ENCODE data around the gene IL17A. TPM values are rescaled to one million over a fixed set of nuclear protein-coding genes. Genes with fewer than 3 reads are reported as not detected.

Gene IL17A
- total RNA-seq, 5 donors from 2014 or later (not counting 1 experiment from before 2014, with no cell fraction given) = not detected

DNA sequence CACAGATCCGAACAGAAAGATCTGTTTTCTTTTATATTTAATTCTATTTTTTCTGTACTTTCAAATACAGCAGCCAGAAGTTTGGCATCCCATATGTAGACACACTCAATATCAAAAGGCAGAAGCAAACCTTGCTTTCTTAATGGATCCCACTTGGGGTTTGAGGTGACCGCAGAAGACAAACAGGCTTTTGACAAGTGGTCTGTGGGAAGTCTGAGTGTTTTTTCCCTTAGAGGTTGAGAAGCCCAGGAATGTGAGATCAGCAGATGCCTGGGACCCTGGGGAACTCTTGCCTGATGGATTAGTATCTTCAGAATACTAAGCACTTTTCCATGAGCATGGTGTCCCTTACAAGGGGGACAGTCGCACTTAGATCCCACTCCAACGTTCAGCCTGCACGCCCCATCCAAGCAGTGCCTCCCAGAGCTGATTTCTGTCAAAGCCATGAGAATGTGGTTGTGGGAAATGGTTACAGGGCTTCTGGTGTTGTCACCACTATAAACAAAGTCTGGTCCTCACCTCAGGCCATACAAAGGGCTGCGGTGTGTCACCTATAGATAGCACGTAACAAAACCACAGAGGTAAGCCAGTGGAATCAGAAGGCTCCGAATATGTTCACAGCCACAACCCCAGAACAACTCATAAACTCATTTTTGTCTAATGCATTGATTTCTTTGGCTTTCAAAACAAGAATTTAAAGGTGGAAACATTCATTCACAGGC lies 45.4 kb downstream of the IL17A start:
- POLR2A ChIA-PET = no interaction called here
- peak in 1 of 4 experiments; percentile 37 for ATAC-seq (replicated peaks in 1 of 4)

DNA sequence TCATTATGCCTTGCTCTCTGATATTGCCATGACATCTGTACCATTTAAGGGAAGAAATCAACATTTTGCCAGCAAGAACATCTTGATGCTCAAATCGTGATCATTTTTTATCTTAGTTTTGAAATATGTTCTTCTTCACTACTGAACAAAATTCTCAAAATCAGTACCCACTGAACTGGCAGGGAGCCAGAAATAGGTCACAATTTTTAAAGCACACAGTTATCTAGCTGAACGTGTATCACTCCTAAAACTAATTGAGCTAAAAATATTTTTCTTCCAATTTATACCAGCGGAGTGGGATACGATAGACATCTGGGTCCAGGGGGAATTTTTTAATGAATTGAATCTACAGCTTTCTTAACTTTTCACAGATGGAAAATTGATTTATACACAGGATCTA lies 46.8 kb downstream of the IL17A start:
- Histone ChIP-seq H3K27ac (ENCODE audit: low read length) (no peak overlapping the region), H3K36me3 (ENCODE audit: control insufficient read depth in 2 of 2, extremely low read depth in 1 of 2, insufficient read depth in 1 of 2, low read length in 1 of 2) (no peaks in the 10 kb centered on the region), H3K4me3 (ENCODE audit: control insufficient read depth in 1 of 2, extremely low read depth in 1 of 2, low read length in 1 of 2) (no peak overlapping the region), H3K27me3 (replicated peaks in 1 of 2; ENCODE audit: control insufficient read depth in 2 of 2, extremely low read depth in 1 of 2, insufficient read depth in 2 of 2, low read length in 1 of 2) (peaks cover 0 to 25% of the 10 kb centered on the region in 2 experiments), H3K9me3 (no peaks in the 10 kb centered on the region), H3K4me1 (ENCODE audit: control insufficient read depth in 1 of 2, extremely low read depth in 1 of 2, insufficient read depth in 2 of 2, low read length in 2 of 2) (peaks cover 0 to 5% of the 10 kb centered on the region in 2 experiments)
- H3K36me3 Mint-ChIP-seq = no peaks in the 10 kb centered on the region
- ChIA-PET POLR2A (no interaction called here), CTCF (interaction anchor here in 1 of 2 donors (0.6 kb wide), 1 partner anchor 234 kb away, joined by 3 read pairs; no protein-coding TSS in a partner anchor)
- no peaks in the 10 kb centered on the region for H3K9me3 Mint-ChIP-seq
- no peak overlapping the region for H3K27ac Mint-ChIP-seq
- no peaks in the 10 kb centered on the region for H3K4me1 Mint-ChIP-seq
- H3K4me3 Mint-ChIP-seq = no peak overlapping the region
- peaks cover 9 to 10% of the 10 kb centered on the region in 2 donors for H3K27me3 Mint-ChIP-seq
- ATAC-seq (replicated peaks in 1 of 4) = no peak
- no peak for DNase-seq
- no CpG with 5 or more reads among the region's 4 CpGs for WGBS (ENCODE audit: insufficient coverage)

More for the DNA sequence above, 45.4 kb downstream of the IL17A start:
- Histone ChIP-seq H3K4me3 (ENCODE audit: control insufficient read depth in 1 of 2, extremely low read depth in 1 of 2, low read length in 1 of 2) (no peak overlapping the region), H3K4me1 (ENCODE audit: control insufficient read depth in 1 of 2, extremely low read depth in 1 of 2, insufficient read depth in 2 of 2, low read length in 2 of 2) (peaks cover 0 to 5% of the 10 kb centered on the region in 2 experiments), H3K27ac (ENCODE audit: low read length) (no peak overlapping the region), H3K36me3 (ENCODE audit: control insufficient read depth in 2 of 2, extremely low read depth in 1 of 2, insufficient read depth in 1 of 2, low read length in 1 of 2) (no peaks in the 10 kb centered on the region), H3K27me3 (replicated peaks in 1 of 2; ENCODE audit: control insufficient read depth in 2 of 2, extremely low read depth in 1 of 2, insufficient read depth in 2 of 2, low read length in 1 of 2) (peaks cover 0 to 14% of the 10 kb centered on the region in 2 experiments), H3K9me3 (no peaks in the 10 kb centered on the region)
- peak in 16 of 35 experiments; percentile 1 to 37 (median 6) for DNase-seq
- Mint-ChIP-seq H3K27ac (no peak overlapping the region), H3K4me1 (peaks cover 0 to 5% (median 3%) of the 10 kb centered on the region in 3 donors), H3K36me3 (no peaks in the 10 kb centered on the region), H3K4me3 (no peak overlapping the region), H3K27me3 (peaks cover 5 to 6% of the 10 kb centered on the region in 2 donors), H3K9me3 (no peaks in the 10 kb centered on the region)
- CTCF ChIA-PET = no interaction called here
- no CpG with 5 or more reads among the region's 8 CpGs for WGBS (ENCODE audit: insufficient coverage)

DNA sequence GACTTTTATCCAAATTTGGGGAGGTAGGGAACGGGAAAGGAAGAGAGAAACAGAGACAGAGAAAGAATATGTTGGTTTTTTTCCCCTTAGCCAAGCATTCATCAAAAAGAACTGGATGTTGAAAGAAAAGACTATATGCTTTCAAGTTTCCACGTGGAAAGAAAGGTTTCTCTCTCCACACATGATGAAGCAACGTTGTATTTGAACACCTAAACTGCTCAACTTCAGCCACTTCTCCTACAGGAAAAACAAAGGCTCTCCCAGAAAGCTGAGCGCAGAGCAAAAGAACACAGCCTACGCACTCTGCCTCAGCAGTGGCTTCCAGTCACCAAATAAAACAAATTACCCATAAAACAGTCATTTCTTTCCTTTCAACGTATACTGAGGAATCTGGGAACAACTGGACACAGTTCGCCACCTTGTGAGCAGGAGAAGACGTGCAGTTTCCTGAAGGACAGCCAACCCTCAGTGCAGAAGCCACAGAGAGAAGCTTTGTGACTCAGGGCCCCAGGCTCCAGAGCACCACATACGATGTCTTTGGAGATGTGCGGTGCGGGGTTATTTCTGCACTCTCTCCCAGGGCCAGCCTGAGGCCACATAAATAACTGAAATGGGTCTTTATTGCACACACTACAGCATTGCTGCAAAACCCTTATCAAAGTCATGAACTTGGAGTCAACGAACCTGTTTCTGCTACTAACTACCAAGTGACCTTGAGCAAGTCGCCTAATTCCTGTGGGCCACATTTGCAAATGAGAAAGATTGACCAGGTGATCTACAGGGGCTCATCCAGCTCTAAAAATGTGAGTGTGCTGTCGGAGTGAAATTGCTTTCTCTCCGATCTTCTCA lies 48.0 kb downstream of the IL17A start:
- ATAC-seq (replicated peaks in 1 of 4) (no peak), DNase-seq (peak in 1 of 35 experiments; percentile 6)
- no peaks in the 10 kb centered on the region for H3K36me3 ChIP-seq (ENCODE audit: control insufficient read depth in 2 of 2, extremely low read depth in 1 of 2, insufficient read depth in 1 of 2, low read length in 1 of 2)
- Mint-ChIP-seq H3K27me3 (peaks cover 9 to 12% of the 10 kb centered on the region in 2 donors), H3K4me3 (no peak overlapping the region), H3K27ac (no peak overlapping the region), H3K36me3 (no peaks in the 10 kb centered on the region), H3K9me3 (no peaks in the 10 kb centered on the region), H3K4me1 (no peaks in the 10 kb centered on the region)
- peaks cover 0 to 30% of the 10 kb centered on the region in 2 experiments for H3K27me3 ChIP-seq (replicated peaks in 1 of 2; ENCODE audit: control insufficient read depth in 2 of 2, extremely low read depth in 1 of 2, insufficient read depth in 2 of 2, low read length in 1 of 2)
- CTCF ChIA-PET = interaction anchor here in 1 of 2 donors (0.5 kb wide), 1 partner anchor 61 kb away, joined by 3 read pairs; no protein-coding TSS in a partner anchor
- H3K9me3 ChIP-seq = no peaks in the 10 kb centered on the region
- H3K4me1 ChIP-seq (ENCODE audit: control insufficient read depth in 1 of 2, extremely low read depth in 1 of 2, insufficient read depth in 2 of 2, low read length in 2 of 2) = peaks cover 0 to 5% of the 10 kb centered on the region in 2 experiments
- H3K27ac ChIP-seq (ENCODE audit: low read length) = no peak overlapping the region
- 54% methylated on average over 8 of the region's 15 CpGs for WGBS (ENCODE audit: insufficient coverage)
- POLR2A ChIA-PET = no interaction called here
- no peak overlapping the region for H3K4me3 ChIP-seq (ENCODE audit: control insufficient read depth in 1 of 2, extremely low read depth in 1 of 2, low read length in 1 of 2)

Other genes starting within 250 kb of the IL17A start
- under 1 TPM in 2 of 5 donors, not detected in 3; 0.03 TPM for gene PKHD1, start 98.8 kb upstream of the IL17A start, total RNA-seq
- gene IL17F, start 58.1 kb downstream of the IL17A start, total RNA-seq = not detected
- gene MCM3, start 98.4 kb downstream of the IL17A start, total RNA-seq = 10 to 100 TPM; 22.9 to 52.1 (median 47.5) TPM
- gene PAQR8, start 175.8 kb downstream of the IL17A start, total RNA-seq = 10 to 100 TPM; 12.0 to 35.2 (median 30.2) TPM
- gene EFHC1, start 234.0 kb downstream of the IL17A start, total RNA-seq = 1 to 10 TPM; 4.5 to 8.6 (median 6.2) TPM